Measurements from ENCODE around the gene BNC2.

DNA sequence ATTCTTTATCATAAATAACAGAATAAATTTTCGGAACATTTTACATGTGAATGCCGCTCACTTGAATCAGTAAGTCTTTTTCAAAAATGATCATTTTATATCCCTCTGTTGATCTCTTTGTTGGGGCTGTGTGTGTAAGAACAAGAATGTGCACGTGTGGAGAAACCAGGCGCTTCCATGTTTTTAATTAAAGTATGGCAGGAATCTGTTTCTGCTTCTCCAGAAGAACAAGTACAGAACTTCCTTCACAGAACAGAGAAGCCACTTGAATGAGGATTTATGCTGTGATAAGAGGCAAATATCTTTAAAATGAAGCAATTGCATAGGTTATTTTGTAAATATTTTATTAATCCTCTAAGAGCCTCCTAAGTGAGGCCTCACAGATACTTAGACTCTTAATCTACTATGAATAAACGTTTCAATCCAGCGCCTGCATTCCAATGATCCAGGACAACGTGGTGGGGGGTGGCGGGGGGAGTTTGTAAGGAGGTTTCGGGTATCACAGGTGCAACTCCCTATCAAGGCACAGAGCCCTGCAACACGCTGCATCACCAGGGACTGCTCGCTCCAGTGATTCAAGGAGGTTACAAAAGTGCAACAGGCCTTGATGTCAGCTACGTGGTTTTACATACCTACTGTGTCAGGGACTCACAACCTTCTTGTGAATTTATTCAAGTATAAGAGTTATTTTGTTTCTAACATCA lies 409.2 kb downstream of the BNC2 start:
- TF ChIP-seq, protein P1, sequence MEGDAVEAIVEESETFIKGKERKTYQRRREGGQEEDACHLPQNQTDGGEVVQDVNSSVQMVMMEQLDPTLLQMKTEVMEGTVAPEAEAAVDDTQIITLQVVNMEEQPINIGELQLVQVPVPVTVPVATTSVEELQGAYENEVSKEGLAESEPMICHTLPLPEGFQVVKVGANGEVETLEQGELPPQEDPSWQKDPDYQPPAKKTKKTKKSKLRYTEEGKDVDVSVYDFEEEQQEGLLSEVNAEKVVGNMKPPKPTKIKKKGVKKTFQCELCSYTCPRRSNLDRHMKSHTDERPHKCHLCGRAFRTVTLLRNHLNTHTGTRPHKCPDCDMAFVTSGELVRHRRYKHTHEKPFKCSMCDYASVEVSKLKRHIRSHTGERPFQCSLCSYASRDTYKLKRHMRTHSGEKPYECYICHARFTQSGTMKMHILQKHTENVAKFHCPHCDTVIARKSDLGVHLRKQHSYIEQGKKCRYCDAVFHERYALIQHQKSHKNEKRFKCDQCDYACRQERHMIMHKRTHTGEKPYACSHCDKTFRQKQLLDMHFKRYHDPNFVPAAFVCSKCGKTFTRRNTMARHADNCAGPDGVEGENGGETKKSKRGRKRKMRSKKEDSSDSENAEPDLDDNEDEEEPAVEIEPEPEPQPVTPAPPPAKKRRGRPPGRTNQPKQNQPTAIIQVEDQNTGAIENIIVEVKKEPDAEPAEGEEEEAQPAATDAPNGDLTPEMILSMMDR (conservative IDR thresholded peaks at IDR 0.05; ENCODE audit: low read length), result no peak
- TF ChIP-seq EZH2phosphoT487 (IDR thresholded peaks at IDR 0.05; ENCODE audit: borderline replicate concordance, low read depth, low read length), result no peak

All from OCI-LY7 (cell line).